K562 (cell line): Measurements from ENCODE around the gene RHOA. TPM values are rescaled to one million over a fixed set of nuclear protein-coding genes. Genes with fewer than 3 reads are reported as not detected.
A peak's percentile ranks its signal among the peaks of the same experiment; 100 is the strongest.

Source experiments
- ATAC-seq: fragments of 200-7000 bp; cut with Tn5 transposase; 3 replicates; pipeline ENCODE4 v1.9.1; 2020; ENCODE audit warnings: moderate library complexity
- BruUV-seq: library from RNA; stranded (reverse); fragments of 400-500 nt; replicated peaks from 2 replicates; lab custom pipeline; 2021; lab: Mats Ljungman, UMichigan
- CTCF ChIA-PET: fragments of 300-600 bp; formaldehyde crosslinking; extraction: SDS; loops from one replicate; lab custom pipeline; 2021; ENCODE audit warnings: low intra/inter-chr PET ratio; lab: Yijun Ruan, JAX
- POLR2A ChIA-PET: fragments of 300-600, 350-650 bp; sonication (Branson Sonifier 250); formaldehyde crosslinking; extraction: SDS; loops from one replicate; lab custom pipeline; 2021; ENCODE audit warnings: antibody characterized with exemption, inconsistent platforms; lab: Yijun Ruan, JAX
- DNase-seq, 4 experiments: peaks; one replicate each; pipeline versions ENCODE4 v3.0.0 to v3.0.0-alpha.2; 2011 to 2018; ENCODE audit warnings: low spot score in 3 of 4, mixed read lengths in 3 of 4; ENCODE audit errors: extremely low read depth in 1 of 4
- FAIRE-seq: peaks from 2 replicates; lab custom pipeline; 2011; peaks lifted over from hg19 to GRCh38; lab: Jason Lieb, UNC
- H2AFZ ChIP-seq: 2 replicates; pipeline ENCODE4 v1.6.0; 2011; ENCODE audit warnings: low read depth, low read length, control low read depth, inconsistent platforms
- H3K27ac ChIP-seq: fragments of 200-600 bp; 3 replicates; pipeline ENCODE4 v1.8.0; 2011; ENCODE audit warnings: low read depth, mild to moderate bottlenecking, control low read depth, inconsistent platforms, low read length, moderate library complexity, mixed read lengths; ENCODE audit errors: extremely low read depth
- H3K27me3 ChIP-seq, 2 experiments: fragments of 300-600 bp in 1 of 2; 2 replicates in 1 of 2; 3 replicates in 1 of 2; pipeline versions ENCODE4 v1.6.0 to v1.8.0; 2011; ENCODE audit warnings: inconsistent platforms in 2 of 2, low read length in 2 of 2, mild to moderate bottlenecking in 1 of 2, mixed read lengths in 1 of 2, moderate library complexity in 1 of 2; ENCODE audit not compliant: control insufficient read depth in 2 of 2, insufficient read depth in 2 of 2
- H3K36me3 ChIP-seq: fragments of 300-600 bp; 3 replicates; pipeline ENCODE4 v1.8.0; 2011; ENCODE audit warnings: mild to moderate bottlenecking, low read length, inconsistent platforms; ENCODE audit not compliant: control insufficient read depth, insufficient read depth
- H3K4me1 ChIP-seq, 2 experiments: fragments of 200-600 bp in 1 of 2; replicated peaks in 1 of 2; 2 replicates in 1 of 2; 3 replicates in 1 of 2; pipeline versions ENCODE4 v1.5.1 to v1.8.0; 2011; ENCODE audit warnings: inconsistent platforms in 2 of 2, low read length in 2 of 2, mild to moderate bottlenecking in 1 of 2, mixed read lengths in 1 of 2, moderate library complexity in 1 of 2; ENCODE audit not compliant: control insufficient read depth in 2 of 2, insufficient read depth in 2 of 2
- H3K4me2 ChIP-seq: 2 replicates; pipeline ENCODE4 v1.6.1; 2011; ENCODE audit warnings: low read length, control low read depth, inconsistent platforms, mixed read lengths; ENCODE audit not compliant: insufficient read depth
- H3K4me3 ChIP-seq: fragments of 200-600 bp; sonication (generic), shearing (Covaris generic); 2 replicates; pipeline ENCODE4 v1.5.1; 2016; ENCODE audit warnings: control low read depth, inconsistent platforms
- H3K79me2 ChIP-seq: fragments of 200-600 bp; 3 replicates; pipeline ENCODE4 v1.8.0; 2011; ENCODE audit warnings: low read length, inconsistent platforms; ENCODE audit not compliant: control insufficient read depth, insufficient read depth
- H3K9ac ChIP-seq, 2 experiments: 2 replicates each; pipeline versions ENCODE4 v1.6.0 to v1.6.1; 2011; ENCODE audit warnings: low read depth in 2 of 2, low read length in 2 of 2, control low read depth in 1 of 2, inconsistent platforms in 1 of 2, mild to moderate bottlenecking in 1 of 2, mixed read lengths in 1 of 2; ENCODE audit not compliant: insufficient read depth in 1 of 2
- H3K9me1 ChIP-seq: one replicate; pipeline ENCODE4 v1.6.0; 2011; ENCODE audit warnings: inconsistent platforms, mild to moderate bottlenecking, low read length, moderate library complexity; ENCODE audit not compliant: control insufficient read depth, insufficient read depth
- H3K9me3 ChIP-seq: replicated peaks from 2 replicates; pipeline ENCODE4 v1.5.1; 2011; ENCODE audit warnings: low read depth, low read length, inconsistent platforms; ENCODE audit not compliant: control insufficient read depth, insufficient read depth
- H4K20me1 ChIP-seq: replicated peaks from 2 replicates; pipeline ENCODE4 v1.6.1; 2011; ENCODE audit warnings: low read length, inconsistent platforms, mixed read lengths; ENCODE audit not compliant: control insufficient read depth, insufficient read depth
- BRF1 ChIP-seq: IDR thresholded peaks from 3 replicates; pipeline ENCODE4 v1.6.1; 2011; ENCODE audit warnings: borderline replicate concordance, mild to moderate bottlenecking; ENCODE audit not compliant: insufficient read length; ENCODE audit errors: extremely low read depth
- CREM ChIP-seq: IDR thresholded peaks from 2 replicates; pipeline ENCODE4 v1.6.1; 2014; ENCODE audit warnings: antibody characterized with exemption, low read depth
- ELK1 ChIP-seq: sonication (generic); formaldehyde crosslinking; IDR thresholded peaks from 2 replicates; pipeline ENCODE4 v1.8.1; 2022; ENCODE audit warnings: missing genetic modification reagents
- HES1 ChIP-seq: fragments of 450-650 bp; IDR thresholded peaks from 2 replicates; pipeline ENCODE4 v1.6.1; 2016; ENCODE audit warnings: low read depth, mild to moderate bottlenecking, moderate library complexity
- HMGN3 ChIP-seq: IDR thresholded peaks from 2 replicates; pipeline ENCODE4 v1.6.1; 2011; ENCODE audit warnings: borderline replicate concordance, low read depth, mild to moderate bottlenecking, mixed read lengths, low read length; ENCODE audit not compliant: insufficient read length; ENCODE audit errors: extremely low read depth
- MAZ ChIP-seq, 2 experiments: fragments of 450-650 bp in 1 of 2; sonication (generic) in 1 of 2; formaldehyde crosslinking; IDR thresholded peaks in 1 of 2; conservative IDR thresholded peaks in 1 of 2; 2 replicates each; pipeline versions ENCODE4 v1.4.0 to v1.5.0; 2020; ENCODE audit warnings: mild to moderate bottlenecking in 1 of 2, missing genetic modification reagents in 1 of 2
- NKRF ChIP-seq: fragments of 450-650 bp; IDR thresholded peaks from 2 replicates; pipeline ENCODE4 v1.6.1; 2016; ENCODE audit warnings: borderline replicate concordance
- RAD51 ChIP-seq: fragments of 450-650 bp; IDR thresholded peaks from 2 replicates; pipeline ENCODE4 v1.7.1; 2016; ENCODE audit warnings: low read depth, mild to moderate bottlenecking, borderline replicate concordance
- USF1 ChIP-seq: sonication (generic); formaldehyde crosslinking; IDR thresholded peaks from 2 replicates; pipeline ENCODE4 v1.9.0; 2022; ENCODE audit warnings: mild to moderate bottlenecking, missing genetic modification reagents
- ZBTB9 ChIP-seq: fragments of 450-650 bp; formaldehyde crosslinking; IDR thresholded peaks from 2 replicates; pipeline ENCODE4 v1.4.0; 2020; ENCODE audit warnings: mild to moderate bottlenecking, moderate library complexity
- ZFX ChIP-seq: sonication (generic); formaldehyde crosslinking; IDR thresholded peaks from 2 replicates; pipeline ENCODE4 v1.8.0; 2022; ENCODE audit warnings: mild to moderate bottlenecking, missing genetic modification reagents, moderate library complexity
- ZNF3 ChIP-seq: fragments of 250-450 bp; sonication (Bioruptor Pico); IDR thresholded peaks from 2 replicates; pipeline ENCODE4 v1.5.0; 2021; ENCODE audit warnings: mild to moderate bottlenecking, moderate library complexity
- ZNF41 ChIP-seq: fragments of 250-450 bp; sonication (Bioruptor Pico); conservative IDR thresholded peaks from 2 replicates; pipeline ENCODE4 v1.4.0; 2020; ENCODE audit warnings: mild to moderate bottlenecking
- ZNF77 ChIP-seq: fragments of 250-450 bp; sonication (Bioruptor Pico); IDR thresholded peaks from 2 replicates; pipeline ENCODE4 v1.5.0; 2020
- WGBS: fragments of 100-300 bp; shearing (Covaris generic); methylation state at CpG from one replicate; pipeline ENCODE4 v1.1.6; 2016; ENCODE audit warnings: low coverage, mixed read lengths; ENCODE audit not compliant: insufficient coverage; ENCODE audit errors: missing lambda C conversion rate; 5-methylcytosine and 5-hydroxymethylcytosine counted together
- in situ Hi-C: fragments of 300-500 bp; cut with MboI; formaldehyde crosslinking; loops from 4 replicates; pipeline ENCODE4 v1.15.0; 2018; ENCODE audit warnings: inconsistent platforms, mixed read lengths
- intact Hi-C: fragments of 100-400 bp; cut with micrococcal nuclease; formaldehyde crosslinking; loops from 2 replicates; pipeline ENCODE4 v1.14.2; 2022
- polyA plus RNA-seq, 8 experiments: library from polyadenylated mRNA; depleted of rRNA in 4 of 8; stranded (reverse) in 5 of 8; unstranded in 3 of 8; fragments of >200 nt; fragmentation: Nextera tagmentation in 2 of 8; fragmentation: Illumina TruSeq in 1 of 8; extraction: Ambion mirVana in 2 of 8; extraction: Trizol in 1 of 8; gene quantifications; 2 replicates each; pipeline versions ENCODE4 v1.2.1 to v1.2.3, GENCODE V29; 2011 to 2014; ENCODE audit warnings: inconsistent platforms in 1 of 8, missing spikeins in 1 of 8
- total RNA-seq, 7 experiments: library from RNA; depleted of rRNA in 6 of 7; stranded (reverse); fragments of >200 nt in 6 of 7; fragmentation: Illumina TruSeq in 2 of 7; extraction: Trizol in 2 of 7; gene quantifications; 2 replicates each; pipeline versions ENCODE4 v1.2.1 to v1.2.3, GENCODE V29; 2011 to 2021; ENCODE audit warnings: low replicate concordance in 1 of 7

RHOA gene
- total and polyA plus RNA-seq, 9 of the 15 experiments (the other 6 are each of a cell fraction or from before 2014, with no cell fraction given) = 136 to 540 (median 236) TPM

GRCh38 chr3:49352890-49353421 lies 58.8 kb downstream of the RHOA start:
- BruUV-seq = no TSS peak
- Histone ChIP-seq H3K4me3 (no peak overlapping the region), H4K20me1 (no peaks in the 10 kb centered on the region), H3K9ac (no peak overlapping the region; a peak in 1 of 4 replicates), H3K4me2 (no peak overlapping the region), H3K4me1 (peaks cover 23 to 30% of the 10 kb centered on the region in 2 experiments), H2AFZ (no peak overlapping the region), H3K27ac (no peak overlapping the region), H3K9me3 (no peaks in the 10 kb centered on the region), H3K27me3 (no peaks in the 10 kb centered on the region), H3K36me3 (peaks cover 9% of the 10 kb centered on the region; the same call in 1 of the 3 replicates), H3K79me2 (no peaks in the 10 kb centered on the region), H3K9me1 (peaks cover 3% of the 10 kb centered on the region)
- in situ Hi-C loops = no loop called here
- TF ChIP-seq MAZ (CRISPR knock-in tag; conservative IDR thresholded peaks at IDR 0.05 in 1 of 2, IDR thresholded peaks at IDR 0.05 in 1 of 2) = no peak
- 0 out of 2 replicates have a peak, but pooled peaks have one; percentile 2 for TF ChIP-seq ZFX (CRISPR knock-in tag)
- TF ChIP-seq HMGN3 = no peak
- TF ChIP-seq NKRF = no peak
- 0 out of 2 replicates have a peak, but pooled peaks have one; percentile 21 for TF ChIP-seq ZBTB9 (CRISPR knock-in tag)
- TF ChIP-seq ELK1 (CRISPR knock-in tag) = no peak
- no peak for TF ChIP-seq ZNF77 (CRISPR knock-in tag)
- TF ChIP-seq CREM = no peak
- no peak for TF ChIP-seq HES1
- peak; percentile 58 for TF ChIP-seq USF1 (CRISPR knock-in tag)
- TF ChIP-seq ZNF41 (CRISPR knock-in tag) = no peak
- no peak for TF ChIP-seq BRF1
- TF ChIP-seq ZNF3 (CRISPR knock-in tag) = no peak
- TF ChIP-seq RAD51 = peak; percentile 14; the same call in 1 of the 2 replicates
- intact Hi-C loops = no loop called here
- ATAC-seq (no peak), FAIRE-seq (no peak), DNase-seq (no peak)
- POLR2A ChIA-PET = interaction anchor here (0.6 to 1.2 kb wide), 2 partner anchors 8 to 440 kb away, joined by 3 read pairs; no protein-coding TSS in a partner anchor
- whole genome bisulfite sequencing = 76% methylated on average over 5 of the region's 5 CpGs
- CTCF ChIA-PET = no interaction called here
